ENCODE measurements around the gene TSFM.

The TSFM gene

DNA sequence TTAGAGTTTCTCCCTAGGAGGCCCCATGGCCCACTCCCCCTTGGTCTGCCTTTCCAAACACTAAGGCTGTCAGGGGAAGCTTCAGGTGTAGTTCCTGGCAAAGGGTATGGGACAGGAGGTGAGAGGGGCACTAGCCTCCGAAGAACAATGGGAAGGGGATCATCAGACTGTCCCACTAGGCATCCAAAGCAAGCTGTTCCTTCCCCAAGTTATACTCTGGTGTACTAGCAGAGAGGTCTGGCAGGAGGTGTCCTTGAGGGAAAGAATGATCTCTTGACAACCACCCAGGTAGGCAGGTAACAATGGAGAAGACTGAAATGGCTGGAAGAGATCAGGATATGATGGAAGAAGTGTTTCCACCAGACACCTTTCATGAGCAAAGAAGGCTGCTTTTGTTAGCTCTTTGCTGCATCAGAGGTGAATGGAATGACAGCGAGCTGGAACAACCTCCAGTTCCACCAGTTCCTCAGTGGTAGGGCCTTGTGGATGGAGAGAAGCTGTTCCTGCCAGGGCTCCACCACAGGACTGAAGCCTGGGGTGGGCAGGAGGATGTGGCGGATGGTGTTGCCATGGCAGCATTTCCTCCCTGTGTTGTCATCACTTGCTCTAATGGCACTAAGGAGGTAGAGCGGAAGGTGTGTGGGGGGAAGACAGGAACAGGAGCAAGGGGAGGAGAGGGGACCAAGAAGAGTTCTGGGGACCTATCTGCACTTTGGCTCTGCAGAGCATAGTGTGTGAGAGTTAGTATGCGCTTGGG is 41.8 kb upstream of the TSFM start:
- ChIA-PET CTCF (interaction anchor here (1.1 to 2.9 kb wide), 13 partner anchors 9 to 282 kb away, joined by 3 to 19 read pairs (median 6); partner anchors contain the start of genes OS9 and TSFM), POLR2A (no interaction called here)
- TF ChIP-seq, protein P1, sequence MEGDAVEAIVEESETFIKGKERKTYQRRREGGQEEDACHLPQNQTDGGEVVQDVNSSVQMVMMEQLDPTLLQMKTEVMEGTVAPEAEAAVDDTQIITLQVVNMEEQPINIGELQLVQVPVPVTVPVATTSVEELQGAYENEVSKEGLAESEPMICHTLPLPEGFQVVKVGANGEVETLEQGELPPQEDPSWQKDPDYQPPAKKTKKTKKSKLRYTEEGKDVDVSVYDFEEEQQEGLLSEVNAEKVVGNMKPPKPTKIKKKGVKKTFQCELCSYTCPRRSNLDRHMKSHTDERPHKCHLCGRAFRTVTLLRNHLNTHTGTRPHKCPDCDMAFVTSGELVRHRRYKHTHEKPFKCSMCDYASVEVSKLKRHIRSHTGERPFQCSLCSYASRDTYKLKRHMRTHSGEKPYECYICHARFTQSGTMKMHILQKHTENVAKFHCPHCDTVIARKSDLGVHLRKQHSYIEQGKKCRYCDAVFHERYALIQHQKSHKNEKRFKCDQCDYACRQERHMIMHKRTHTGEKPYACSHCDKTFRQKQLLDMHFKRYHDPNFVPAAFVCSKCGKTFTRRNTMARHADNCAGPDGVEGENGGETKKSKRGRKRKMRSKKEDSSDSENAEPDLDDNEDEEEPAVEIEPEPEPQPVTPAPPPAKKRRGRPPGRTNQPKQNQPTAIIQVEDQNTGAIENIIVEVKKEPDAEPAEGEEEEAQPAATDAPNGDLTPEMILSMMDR (IDR thresholded peaks at IDR 0.05; ENCODE audit: control extremely low read depth, extremely low read depth, low read depth, missing control alignments) = no peak
- peak; percentile 72 for DNase-seq (ENCODE audit: extremely low spot score)

DNA sequence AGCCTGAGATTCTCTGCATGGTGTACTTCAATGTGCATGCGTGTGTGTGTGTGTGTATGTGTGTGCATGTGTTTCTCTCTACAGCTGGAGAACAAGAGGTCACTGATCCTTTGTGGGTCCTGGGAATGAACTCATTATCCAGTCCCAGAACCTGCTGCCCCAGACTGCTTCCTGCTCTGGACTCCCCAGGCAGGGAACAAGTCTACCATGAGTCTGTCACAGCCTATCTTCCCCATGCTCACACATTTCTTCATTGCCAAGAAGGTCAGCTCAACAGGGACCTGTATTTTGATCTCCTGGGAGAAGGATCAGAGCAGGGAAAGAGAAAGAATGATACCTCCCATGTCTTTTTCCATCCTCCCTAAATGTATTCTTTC is 41.2 kb upstream of the TSFM start:
- ChIA-PET POLR2A (no interaction called here), CTCF (interaction anchor here (1.1 to 2.9 kb wide), 12 partner anchors 9 to 283 kb away, joined by 3 to 19 read pairs (median 6); partner anchors contain the start of gene OS9)
- TF ChIP-seq, protein P1 (IDR thresholded peaks at IDR 0.05; ENCODE audit: control extremely low read depth, extremely low read depth, low read depth, missing control alignments) = no peak
- DNase-seq (ENCODE audit: extremely low spot score) = no peak

DNA sequence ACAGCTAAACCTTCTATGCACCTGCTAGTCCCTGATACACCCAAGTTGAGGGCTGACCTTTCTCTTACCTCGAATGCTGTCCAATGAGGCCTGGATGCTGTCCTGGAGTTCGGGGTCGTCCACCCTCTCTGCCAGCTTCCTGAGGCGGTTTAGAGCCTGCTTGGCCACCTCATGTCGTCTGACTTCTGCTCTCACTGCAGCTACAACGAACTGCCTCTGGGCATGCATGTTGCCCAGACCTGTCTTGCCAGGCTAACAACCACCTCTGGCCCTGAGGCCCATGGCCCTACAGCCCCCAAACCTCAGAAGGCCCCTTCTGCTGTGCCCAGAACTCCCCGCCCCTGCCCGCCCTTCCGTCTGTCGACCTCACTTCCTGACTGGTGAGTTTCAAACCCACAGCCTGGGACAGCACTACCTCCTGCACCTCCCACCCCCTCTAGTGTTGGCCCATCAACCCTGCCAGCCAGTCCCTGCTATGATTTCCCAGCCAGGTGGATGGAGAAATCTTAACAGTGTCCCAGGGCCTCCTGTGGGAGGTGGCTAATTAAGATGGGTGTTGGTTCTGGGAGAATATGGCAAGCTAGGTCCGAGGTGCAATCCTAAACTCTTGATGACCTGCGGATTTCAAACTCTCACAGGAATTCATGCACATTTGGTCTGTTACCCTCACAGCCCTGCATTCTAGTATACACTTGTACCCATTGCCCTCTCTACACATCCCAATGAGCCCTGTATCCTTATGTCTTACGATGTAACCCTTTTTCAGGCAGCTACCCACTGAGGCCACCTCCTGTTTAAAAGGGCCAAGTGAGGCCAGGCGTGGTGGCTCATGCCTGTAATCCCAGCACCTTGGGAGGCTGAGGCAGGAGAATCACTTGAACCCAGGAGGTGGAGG is 40.5 kb upstream of the TSFM start:
- ChIA-PET POLR2A (no interaction called here), CTCF (interaction anchor here (1.1 to 2.9 kb wide), 12 partner anchors 8 to 283 kb away, joined by 3 to 19 read pairs (median 6); partner anchors contain the start of gene OS9)
- TF ChIP-seq, protein P1 (IDR thresholded peaks at IDR 0.05; ENCODE audit: control extremely low read depth, extremely low read depth, low read depth, missing control alignments) = peak; percentile 66
- peak; percentile 79 for DNase-seq (ENCODE audit: extremely low spot score)

DNA sequence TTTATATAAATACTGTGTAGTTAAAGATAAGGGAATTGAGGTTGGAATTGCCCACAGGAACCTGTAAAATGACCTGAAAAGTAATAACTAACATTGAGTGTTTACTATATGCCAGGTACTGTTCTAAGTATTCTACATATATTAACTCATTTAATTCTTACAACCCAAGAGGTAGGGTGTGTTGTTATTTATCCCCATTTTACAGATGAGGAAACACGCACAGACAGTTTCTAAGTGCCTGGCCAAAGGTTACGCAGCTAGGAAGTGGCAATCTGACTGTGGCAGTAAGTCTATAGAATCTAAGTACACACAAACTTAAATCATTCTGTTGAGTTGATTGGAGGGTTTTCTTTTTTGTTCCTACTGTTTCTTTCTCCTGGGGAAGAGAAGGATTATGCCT is 38.8 kb upstream of the TSFM start:
- TF ChIP-seq, protein P1 (IDR thresholded peaks at IDR 0.05; ENCODE audit: control extremely low read depth, extremely low read depth, low read depth, missing control alignments) = no peak
- ChIA-PET POLR2A (no interaction called here), CTCF (interaction anchor here (1.4 to 3.2 kb wide), 4 partner anchors 13 to 160 kb away, joined by 5 to 14 read pairs (median 8); partner anchors contain the start of gene B4GALNT1)
- no peak for DNase-seq (ENCODE audit: extremely low spot score)

DNA sequence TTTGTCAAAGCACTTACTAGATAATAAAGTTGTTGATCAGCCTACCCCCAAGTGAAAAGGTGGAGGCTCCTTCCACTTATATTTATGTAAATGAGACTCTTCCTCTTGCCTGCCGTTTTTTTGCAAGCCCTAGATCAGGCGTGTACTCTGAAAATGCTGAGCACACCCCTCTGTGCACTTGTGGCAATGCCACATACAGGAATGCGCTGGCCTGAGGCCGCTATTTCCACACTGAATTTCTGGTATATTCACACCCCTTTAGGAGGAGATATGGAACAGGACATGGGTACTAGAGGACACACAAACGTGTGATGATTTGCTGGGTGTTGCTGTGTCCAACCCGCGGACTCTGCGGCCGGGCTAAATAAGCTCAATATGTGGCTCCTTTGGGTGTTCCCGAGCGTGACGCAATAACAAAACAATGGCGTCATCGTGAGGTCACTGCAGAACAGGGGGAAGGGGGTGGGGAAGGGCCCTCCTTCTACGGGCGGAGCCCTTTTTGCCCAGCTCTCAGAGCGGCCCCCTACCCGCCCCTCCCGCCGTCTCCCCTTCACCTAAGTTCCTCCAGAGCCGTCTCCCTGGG is 38.3 kb upstream of the TSFM start:
- ChIA-PET CTCF (interaction anchor here (1.1 to 3.2 kb wide), 6 partner anchors 9 to 160 kb away, joined by 3 to 14 read pairs (median 6); partner anchors contain the start of gene B4GALNT1), POLR2A (interaction anchor here (0.6 to 1.2 kb wide), 4 partner anchors 26 to 516 kb away, joined by 3 to 5 read pairs (median 4); partner anchors contain the start of genes EEF1AKMT3 and METTL1)
- DNase-seq (ENCODE audit: extremely low spot score) = peak; percentile 73
- TF ChIP-seq, protein P1 (IDR thresholded peaks at IDR 0.05; ENCODE audit: control extremely low read depth, extremely low read depth, low read depth, missing control alignments) = no peak
